Activated CD8-positive, alpha-beta memory T cell treated with anti-CD3 and anti-CD28 coated beads, Interleukin-2, amount 50 U/mL, for 1 hour (primary cell): Measurements from ENCODE around the gene AP2B1.

ENCODE experiments used
- DNase-seq: peaks from one replicate; pipeline ENCODE4 v3.0.0-alpha.2; 2020; ENCODE audit errors: extremely low read depth

AP2B1 gene

GRCh38 chr17:35730400-35731005, 143.4 kb downstream of the AP2B1 start:
- DNase-seq, result no peak

- no peak for DNase-seq
Measured at GRCh38 chr17:35731239-35731916, 144.3 kb downstream of the AP2B1 start, which contains the start of gene RASL10B. Gene RASL10B, plus strand, starts transcription at chr17:35731639. Its CDS starts 3,546 bp downstream, at chr17:35735185.

- no peak for DNase-seq
Measured at GRCh38 chr17:35731917-35732805, 145.0 kb downstream of the AP2B1 start.

- no peak for DNase-seq
Measured at GRCh38 chr17:35732806-35733136, 145.6 kb downstream of the AP2B1 start.

- no peak for DNase-seq
Measured at GRCh38 chr17:35733366-35733765, 146.2 kb downstream of the AP2B1 start.

- DNase-seq, result no peak
Measured at GRCh38 chr17:35734396-35734795, 147.3 kb downstream of the AP2B1 start.

GRCh38 chr17:35735036-35735805, 148.1 kb downstream of the AP2B1 start:
- DNase-seq, result no peak

- no peak for DNase-seq
Measured at GRCh38 chr17:35736236-35736635, 149.1 kb downstream of the AP2B1 start.

GRCh38 chr17:35738519-35739133, 151.5 kb downstream of the AP2B1 start:
- DNase-seq, result no peak

- no peak for DNase-seq
Measured at GRCh38 chr17:35740216-35740615, 153.1 kb downstream of the AP2B1 start.

GRCh38 chr17:35740997-35741931, 154.1 kb downstream of the AP2B1 start:
- no peak for DNase-seq

- no peak for DNase-seq
Measured at GRCh38 chr17:35742496-35742895, 155.4 kb downstream of the AP2B1 start.

- DNase-seq, result no peak
Measured at GRCh38 chr17:35742896-35743477, 155.9 kb downstream of the AP2B1 start.

GRCh38 chr17:35743626-35744328, 156.7 kb downstream of the AP2B1 start:
- DNase-seq, result no peak

- DNase-seq, result no peak
Measured at GRCh38 chr17:35744830-35745229, 157.7 kb downstream of the AP2B1 start.

- DNase-seq, result no peak
Measured at GRCh38 chr17:35745246-35745645, 158.1 kb downstream of the AP2B1 start.

- no peak for DNase-seq
Measured at GRCh38 chr17:35745749-35746320, 158.7 kb downstream of the AP2B1 start.

- peak; percentile 43 for DNase-seq
Measured at GRCh38 chr17:35747540-35748017, 160.5 kb downstream of the AP2B1 start.

- no peak for DNase-seq
Measured at GRCh38 chr17:35748341-35748841, 161.3 kb downstream of the AP2B1 start.
